Rectal smooth muscle tissue (tissue), 1 donor: ENCODE measurements around the gene XPNPEP2.

Experiments
- H3K27ac ChIP-seq: one replicate; pipeline ENCODE4 v1.7.0; 2013; ENCODE audit warnings: low read depth, low read length, inconsistent platforms
- H3K27me3 ChIP-seq: one replicate; pipeline ENCODE4 v1.7.0; 2013; ENCODE audit warnings: low read length; ENCODE audit not compliant: control insufficient read depth, insufficient read depth
- H3K36me3 ChIP-seq: one replicate; pipeline ENCODE4 v1.7.0; 2013; ENCODE audit warnings: low read length; ENCODE audit not compliant: control insufficient read depth, insufficient read depth
- H3K4me1 ChIP-seq: one replicate; pipeline ENCODE4 v1.7.0; 2013; ENCODE audit warnings: low read length; ENCODE audit not compliant: control insufficient read depth, insufficient read depth
- H3K4me3 ChIP-seq: one replicate; pipeline ENCODE4 v1.7.0; 2013; ENCODE audit warnings: low read length
- H3K9ac ChIP-seq: one replicate; pipeline ENCODE4 v1.7.0; 2013; ENCODE audit warnings: low read length

Gene XPNPEP2

GRCh38 chrX:129802863-129803262 lies 64.1 kb downstream of the XPNPEP2 start:
- no peak overlapping the region for H3K27ac ChIP-seq
- H3K36me3 ChIP-seq: peaks cover 7% of the 10 kb centered on the region
- no peak overlapping the region for H3K4me3 ChIP-seq
- H3K4me1 ChIP-seq: no peaks in the 10 kb centered on the region
- H3K27me3 ChIP-seq: no peaks in the 10 kb centered on the region
- H3K9ac ChIP-seq: no peak overlapping the region

- Histone ChIP-seq H3K27ac (no peak overlapping the region), H3K4me3 (no peak overlapping the region), H3K36me3 (peaks cover 7% of the 10 kb centered on the region), H3K27me3 (no peaks in the 10 kb centered on the region), H3K9ac (no peak overlapping the region), H3K4me1 (no peaks in the 10 kb centered on the region)
These were observed 66.0 kb downstream of the XPNPEP2 start for GRCh38 chrX:129804806-129805205.

GRCh38 chrX:129808158-129808828 lies 69.5 kb downstream of the XPNPEP2 start:
- Histone ChIP-seq H3K27me3 (no peaks in the 10 kb centered on the region), H3K36me3 (peaks cover 7% of the 10 kb centered on the region), H3K9ac (no peak overlapping the region), H3K27ac (no peak overlapping the region), H3K4me1 (no peaks in the 10 kb centered on the region), H3K4me3 (no peak overlapping the region)

- Histone ChIP-seq H3K4me3 (no peak overlapping the region), H3K4me1 (no peaks in the 10 kb centered on the region), H3K36me3 (peaks cover 7% of the 10 kb centered on the region), H3K9ac (no peak overlapping the region), H3K27me3 (no peaks in the 10 kb centered on the region), H3K27ac (no peak overlapping the region)
These were observed 70.3 kb downstream of the XPNPEP2 start for GRCh38 chrX:129808829-129809796.

GRCh38 chrX:129813662-129814368 lies 75.0 kb downstream of the XPNPEP2 start:
- no peak overlapping the region for H3K9ac ChIP-seq
- H3K27ac ChIP-seq: no peak overlapping the region
- H3K4me3 ChIP-seq: no peak overlapping the region
- H3K27me3 ChIP-seq: no peaks in the 10 kb centered on the region
- no peaks in the 10 kb centered on the region for H3K36me3 ChIP-seq
- no peaks in the 10 kb centered on the region for H3K4me1 ChIP-seq

- no peaks in the 10 kb centered on the region for H3K4me1 ChIP-seq
These were observed 79.3 kb downstream of the XPNPEP2 start for GRCh38 chrX:129818123-129818522.

More at GRCh38 chrX:129818123-129818522, 79.3 kb downstream of the XPNPEP2 start:
- H3K27ac ChIP-seq: no peak overlapping the region
- H3K36me3 ChIP-seq: no peaks in the 10 kb centered on the region
- no peaks in the 10 kb centered on the region for H3K27me3 ChIP-seq
- no peak overlapping the region for H3K4me3 ChIP-seq
- H3K9ac ChIP-seq: no peak overlapping the region
